ENCODE measurements around the gene LRRFIP1.

- TF ChIP-seq POLR2AphosphoS5 (IDR thresholded peaks at IDR 0.05; ENCODE audit: low read depth) (no peak), CTCF (IDR thresholded peaks at IDR 0.05; ENCODE audit: insufficient read depth, low read length) (no peak), GABPA (IDR thresholded peaks at IDR 0.05; ENCODE audit: low read depth) (no peak)
- TF ChIP-seq, protein P1, sequence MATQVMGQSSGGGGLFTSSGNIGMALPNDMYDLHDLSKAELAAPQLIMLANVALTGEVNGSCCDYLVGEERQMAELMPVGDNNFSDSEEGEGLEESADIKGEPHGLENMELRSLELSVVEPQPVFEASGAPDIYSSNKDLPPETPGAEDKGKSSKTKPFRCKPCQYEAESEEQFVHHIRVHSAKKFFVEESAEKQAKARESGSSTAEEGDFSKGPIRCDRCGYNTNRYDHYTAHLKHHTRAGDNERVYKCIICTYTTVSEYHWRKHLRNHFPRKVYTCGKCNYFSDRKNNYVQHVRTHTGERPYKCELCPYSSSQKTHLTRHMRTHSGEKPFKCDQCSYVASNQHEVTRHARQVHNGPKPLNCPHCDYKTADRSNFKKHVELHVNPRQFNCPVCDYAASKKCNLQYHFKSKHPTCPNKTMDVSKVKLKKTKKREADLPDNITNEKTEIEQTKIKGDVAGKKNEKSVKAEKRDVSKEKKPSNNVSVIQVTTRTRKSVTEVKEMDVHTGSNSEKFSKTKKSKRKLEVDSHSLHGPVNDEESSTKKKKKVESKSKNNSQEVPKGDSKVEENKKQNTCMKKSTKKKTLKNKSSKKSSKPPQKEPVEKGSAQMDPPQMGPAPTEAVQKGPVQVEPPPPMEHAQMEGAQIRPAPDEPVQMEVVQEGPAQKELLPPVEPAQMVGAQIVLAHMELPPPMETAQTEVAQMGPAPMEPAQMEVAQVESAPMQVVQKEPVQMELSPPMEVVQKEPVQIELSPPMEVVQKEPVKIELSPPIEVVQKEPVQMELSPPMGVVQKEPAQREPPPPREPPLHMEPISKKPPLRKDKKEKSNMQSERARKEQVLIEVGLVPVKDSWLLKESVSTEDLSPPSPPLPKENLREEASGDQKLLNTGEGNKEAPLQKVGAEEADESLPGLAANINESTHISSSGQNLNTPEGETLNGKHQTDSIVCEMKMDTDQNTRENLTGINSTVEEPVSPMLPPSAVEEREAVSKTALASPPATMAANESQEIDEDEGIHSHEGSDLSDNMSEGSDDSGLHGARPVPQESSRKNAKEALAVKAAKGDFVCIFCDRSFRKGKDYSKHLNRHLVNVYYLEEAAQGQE (IDR thresholded peaks at IDR 0.05; ENCODE audit: insufficient replicate concordance, low read depth): no peak
These were observed 104.7 kb downstream of the LRRFIP1 start for GRCh38 chr2:237732070-237732469.
